ENCODE measurements around the gene IGF1R. TPM values are rescaled to one million over a fixed set of nuclear protein-coding genes. Genes with fewer than 3 reads are reported as not detected.

IGF1R gene
- total and polyA plus RNA-seq, 2 of the 8 experiments (the other 6 are each of a cell fraction or from before 2014, with no cell fraction given) = 32.9 to 109 TPM

- Histone ChIP-seq H3K23ac (ENCODE audit: insufficient read length) (no peak overlapping the region), H3K4me2 (ENCODE audit: insufficient read depth in 1 of 2, low read depth in 2 of 2, low read length in 2 of 2) (no peak overlapping the region), H3K9me3 (ENCODE audit: insufficient read depth in 2 of 2, low read depth in 1 of 2, low read length in 1 of 2) (no peaks in the 10 kb centered on the region), H2BK5ac (ENCODE audit: low read depth, low read length) (no peak overlapping the region), H2BK15ac (ENCODE audit: low read length) (no peak overlapping the region), H3K4ac (replicated peaks; ENCODE audit: insufficient read length, low read depth, low read length) (no peak overlapping the region), H3K79me2 (ENCODE audit: control insufficient read depth in 1 of 2, insufficient read depth in 2 of 2, low read length in 2 of 2) (no peaks in the 10 kb centered on the region), H3K4me1 (replicated peaks in 1 of 4; ENCODE audit: control insufficient read depth in 3 of 4, insufficient read depth in 4 of 4, low read length in 3 of 4) (no peaks in the 10 kb centered on the region; a peak in 1 of 7 replicates), H4K20me1 (replicated peaks in 1 of 2; ENCODE audit: control insufficient read depth in 1 of 2, insufficient read depth in 2 of 2, low read length in 2 of 2) (no peaks in the 10 kb centered on the region), H2AFZ (ENCODE audit: low read length) (no peak overlapping the region), H3K23me2 (ENCODE audit: low read depth, low read length) (no peaks in the 10 kb centered on the region), H2BK120ac (replicated peaks; ENCODE audit: low read depth, low read length) (no peak overlapping the region), H2BK20ac (ENCODE audit: low read length) (no peak overlapping the region), H2BK12ac (ENCODE audit: low read depth, low read length) (no peak overlapping the region), H3K27ac (ENCODE audit: low read depth, low read length) (no peak overlapping the region), H4K5ac (ENCODE audit: insufficient read length, low read depth, low read length) (no peak overlapping the region), H4K91ac (replicated peaks; ENCODE audit: insufficient read length, low read length) (no peak overlapping the region), H3K4me3 (ENCODE audit: extremely low read depth in 1 of 4, insufficient read depth in 2 of 4, low read depth in 3 of 4, low read length in 4 of 4) (no peak overlapping the region), H3K27me3 (replicated peaks in 1 of 4; ENCODE audit: control insufficient read depth in 3 of 4, extremely low read depth in 1 of 4, insufficient read depth in 3 of 4, low read length in 3 of 4) (no peaks in the 10 kb centered on the region), H2AK5ac (ENCODE audit: low read depth, low read length) (no peak overlapping the region), H3K14ac (ENCODE audit: insufficient read length) (no peak overlapping the region), H3K9ac (replicated peaks in 1 of 4; ENCODE audit: extremely low read depth in 1 of 4, low read depth in 3 of 4, low read length in 3 of 4) (no peak overlapping the region), H3K36me3 (ENCODE audit: control insufficient read depth in 2 of 4, insufficient read depth in 4 of 4, low read length in 3 of 4) (peaks cover 2 to 8% (median 7%) of the 10 kb centered on the region in 4 experiments; a peak in 6 of 8 replicates), H3K18ac (ENCODE audit: extremely low read depth, low read length) (no peak overlapping the region), H4K8ac (ENCODE audit: extremely low read depth, insufficient read depth, low read length) (no peak overlapping the region), H3K79me1 (ENCODE audit: low read depth, low read length) (no peaks in the 10 kb centered on the region; the same call in 1 of the 2 replicates), H3K56ac (replicated peaks; ENCODE audit: insufficient read length, low read depth, low read length) (no peak overlapping the region)
- CTCF ChIA-PET (ENCODE audit: partially characterized antibody) = interaction anchor here (0.7 to 1.8 kb wide), 7 partner anchors 10 to 106 kb away, joined by 3 to 5 read pairs (median 3); no protein-coding TSS in a partner anchor
- DNase-seq (ENCODE audit: low read depth in 1 of 2, low spot score in 2 of 2) (no peak), FAIRE-seq (no peak)
- POLR2A ChIA-PET (ENCODE audit: partially characterized antibody) = interaction anchor here (1.9 kb wide), 1 partner anchor 38 kb away, joined by 4 read pairs; no protein-coding TSS in a partner anchor
- TF ChIP-seq HDAC2 (IDR thresholded peaks at IDR 0.05; ENCODE audit: borderline replicate concordance in 1 of 2, low read depth in 2 of 2, low read length in 2 of 2) (no peak), YY1 (IDR thresholded peaks at IDR 0.05; ENCODE audit: low read depth, low read length) (no peak), ZNF274 (IDR thresholded peaks at IDR 0.05; ENCODE audit: borderline replicate concordance, extremely low read depth, low read length) (no peak), RFX5 (IDR thresholded peaks at IDR 0.05; ENCODE audit: borderline replicate concordance, low read depth, low read length) (no peak), CTBP2 (IDR thresholded peaks at IDR 0.05; ENCODE audit: borderline replicate concordance, insufficient read depth, insufficient read length, low read length) (no peak), SUZ12 (IDR thresholded peaks at IDR 0.05; ENCODE audit: low read length) (no peak), ATF2 (IDR thresholded peaks at IDR 0.05; ENCODE audit: low read length) (no peak), RBBP5 (IDR thresholded peaks at IDR 0.05; ENCODE audit: borderline replicate concordance, low read depth, low read length) (no peak), FOSL1 (IDR thresholded peaks at IDR 0.05; ENCODE audit: insufficient read depth, low read depth, low read length) (no peak), CREB1 (IDR thresholded peaks at IDR 0.05) (no peak), ASH2L (IDR thresholded peaks at IDR 0.05; ENCODE audit: low read length) (no peak)
- WGBS, 2 experiments (ENCODE audit: extremely low coverage in 1 of 2, insufficient coverage in 1 of 2, insufficient read length in 1 of 2, insufficient replicate concordance in 2 of 2, low coverage in 1 of 2, low lambda C conversion rate in 2 of 2, missing lambda C conversion rate in 1 of 2) = 83% methylated on average over 5 of the region's 5 CpGs; no CpG with 5 or more reads in 1 of the 2 experiments
Observed at GRCh38 chr15:98967096-98967495, 318.8 kb downstream of the IGF1R start.
